SU-DHL-6 (cell line): Measurements from ENCODE around the gene OSR1.

Experiments
- CTCF ChIP-seq: fragments of 200-600 bp; sonication (generic); IDR thresholded peaks from one replicate; pipeline ENCODE4 v1.5.1; 2017; ENCODE audit warnings: antibody characterized with exemption, mild to moderate bottlenecking, low read length, moderate library complexity; ENCODE audit not compliant: insufficient read depth, poor library complexity, severe bottlenecking
- EZH2phosphoT487 ChIP-seq: fragments of 200-600 bp; sonication (generic), shearing (Covaris generic); conservative IDR thresholded peaks from 2 replicates; pipeline ENCODE4 v1.6.1; 2018; ENCODE audit warnings: mild to moderate bottlenecking, antibody characterized with exemption, low read length, moderate library complexity, mixed read lengths

GRCh38 chr2:19312949-19313348, 45.5 kb downstream of the OSR1 start:
- no peak for TF ChIP-seq CTCF
- no peak for TF ChIP-seq EZH2phosphoT487
